ENCODE measurements around the gene TBC1D1. TPM values are rescaled to one million over a fixed set of nuclear protein-coding genes. Genes with fewer than 3 reads are reported as not detected.

Gene TBC1D1
- total and polyA plus RNA-seq, 2 of the 8 experiments (the other 6 are each of a cell fraction or from before 2014, with no cell fraction given) = 96.9 to 162 TPM

DNA sequence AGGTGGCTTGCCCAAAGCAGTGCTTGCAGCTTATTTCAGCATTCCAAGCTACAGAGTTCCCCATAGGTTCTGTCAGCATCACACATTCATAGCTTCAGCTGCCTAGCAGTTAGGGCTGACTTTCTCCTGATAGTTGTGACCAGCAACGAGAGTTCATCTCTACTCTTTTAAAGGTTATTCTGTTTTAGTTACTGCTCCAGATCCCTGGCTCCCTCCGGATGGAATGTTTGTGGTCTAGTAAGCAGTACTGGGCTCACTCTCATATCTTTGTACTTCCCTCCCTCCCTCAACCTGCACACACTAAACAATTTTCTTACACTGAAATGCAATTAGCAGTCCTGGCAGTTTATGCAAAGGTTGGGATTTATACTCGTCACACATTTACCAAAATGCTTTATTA is 113.2 kb downstream of the TBC1D1 start:
- WGBS, 2 experiments (ENCODE audit: extremely low coverage in 1 of 2, insufficient coverage in 1 of 2, insufficient read length in 1 of 2, insufficient replicate concordance in 2 of 2, low coverage in 1 of 2, low lambda C conversion rate in 2 of 2, missing lambda C conversion rate in 1 of 2) = 88% methylated on average over 3 of the region's 3 CpGs; no CpG with 5 or more reads in 1 of the 2 experiments
- H3K79me1 ChIP-seq (ENCODE audit: low read depth, low read length) = peaks cover 9% of the 10 kb centered on the region; the same call in 1 of the 2 replicates
- H2BK15ac ChIP-seq (ENCODE audit: low read length) = no peak overlapping the region
- no peak overlapping the region for H3K4me3 ChIP-seq (ENCODE audit: extremely low read depth in 1 of 4, insufficient read depth in 2 of 4, low read depth in 3 of 4, low read length in 4 of 4)
- no peaks in the 10 kb centered on the region for H3K27me3 ChIP-seq (replicated peaks in 1 of 4; ENCODE audit: control insufficient read depth in 3 of 4, extremely low read depth in 1 of 4, insufficient read depth in 3 of 4, low read length in 3 of 4)
- H3K9me3 ChIP-seq (ENCODE audit: insufficient read depth in 2 of 2, low read depth in 1 of 2, low read length in 1 of 2) = no peaks in the 10 kb centered on the region
- no peak overlapping the region for H2AFZ ChIP-seq (ENCODE audit: low read length)
- DNase-seq (ENCODE audit: low read depth in 1 of 2, low spot score in 2 of 2) (no peak), FAIRE-seq (no peak)
- H3K9ac ChIP-seq (replicated peaks in 1 of 4; ENCODE audit: extremely low read depth in 1 of 4, low read depth in 3 of 4, low read length in 3 of 4) = no peak overlapping the region
- H3K79me2 ChIP-seq (ENCODE audit: control insufficient read depth in 1 of 2, insufficient read depth in 2 of 2, low read length in 2 of 2) = peaks cover 3 to 67% of the 10 kb centered on the region in 2 experiments
- no peak overlapping the region for H3K4me2 ChIP-seq (ENCODE audit: insufficient read depth in 1 of 2, low read depth in 2 of 2, low read length in 2 of 2)
- peaks cover 9 to 31% (median 20%) of the 10 kb centered on the region in 4 experiments; a peak in 6 of 7 replicates for H3K4me1 ChIP-seq (replicated peaks in 1 of 4; ENCODE audit: control insufficient read depth in 3 of 4, insufficient read depth in 4 of 4, low read length in 3 of 4)
- no peak overlapping the region for H4K91ac ChIP-seq (replicated peaks; ENCODE audit: insufficient read length, low read length)
- H3K18ac ChIP-seq (ENCODE audit: extremely low read depth, low read length) = no peak overlapping the region
- CTCF ChIA-PET (ENCODE audit: partially characterized antibody) = interaction anchor here (0.6 to 0.8 kb wide), 2 partner anchors 9 to 275 kb away, joined by 3 to 4 read pairs; no protein-coding TSS in a partner anchor
- no peaks in the 10 kb centered on the region for H3K23me2 ChIP-seq (ENCODE audit: low read depth, low read length)
- H3K14ac ChIP-seq (ENCODE audit: insufficient read length) = no peak overlapping the region
- no peaks in the 10 kb centered on the region for H3K36me3 ChIP-seq (ENCODE audit: control insufficient read depth in 2 of 4, insufficient read depth in 4 of 4, low read length in 3 of 4)
- no peak overlapping the region for H3K27ac ChIP-seq (ENCODE audit: low read depth, low read length)
- H3K56ac ChIP-seq (replicated peaks; ENCODE audit: insufficient read length, low read depth, low read length) = no peak overlapping the region
- 0 out of 2 replicates have a peak overlapping the region, but pooled peaks have one; percentile 45 for H2AK5ac ChIP-seq (ENCODE audit: low read depth, low read length)
- no peak overlapping the region for H3K4ac ChIP-seq (replicated peaks; ENCODE audit: insufficient read length, low read depth, low read length)
- peak overlapping the region; percentile 40; the same call in 1 of the 2 replicates for H2BK12ac ChIP-seq (ENCODE audit: low read depth, low read length)
- H3K23ac ChIP-seq (ENCODE audit: insufficient read length) = no peak overlapping the region
- H2BK20ac ChIP-seq (ENCODE audit: low read length) = no peak overlapping the region
- no peak overlapping the region for H4K8ac ChIP-seq (ENCODE audit: extremely low read depth, insufficient read depth, low read length)
- H2BK5ac ChIP-seq (ENCODE audit: low read depth, low read length) = no peak overlapping the region
- POLR2A ChIA-PET (ENCODE audit: partially characterized antibody) = interaction anchor here (3.8 kb wide), 1 partner anchor 27 kb away, joined by 15 read pairs; no protein-coding TSS in a partner anchor
- H4K5ac ChIP-seq (ENCODE audit: insufficient read length, low read depth, low read length) = no peak overlapping the region
- no peaks in the 10 kb centered on the region for H4K20me1 ChIP-seq (replicated peaks in 1 of 2; ENCODE audit: control insufficient read depth in 1 of 2, insufficient read depth in 2 of 2, low read length in 2 of 2)
- no peak overlapping the region for H2BK120ac ChIP-seq (replicated peaks; ENCODE audit: low read depth, low read length)
- no peak for TF ChIP-seq HDAC2 (IDR thresholded peaks at IDR 0.05; ENCODE audit: borderline replicate concordance in 1 of 2, low read depth in 2 of 2, low read length in 2 of 2)
- TF ChIP-seq SIX5 (IDR thresholded peaks at IDR 0.05; ENCODE audit: low read depth, low read length) = no peak
- no peak for TF ChIP-seq KDM5A (IDR thresholded peaks at IDR 0.05; ENCODE audit: low read length)
- TF ChIP-seq EP300 (IDR thresholded peaks at IDR 0.05; ENCODE audit: borderline replicate concordance in 1 of 2, low read depth in 2 of 2, low read length in 2 of 2) = no peak
- no peak for TF ChIP-seq CBX5 (IDR thresholded peaks at IDR 0.05; ENCODE audit: low read depth, low read length)
- TF ChIP-seq EZH2 (IDR thresholded peaks at IDR 0.05; ENCODE audit: low read depth, low read length, severe bottlenecking) = no peak
- no peak for TF ChIP-seq POLR2AphosphoS5 (IDR thresholded peaks at IDR 0.05; ENCODE audit: low read depth, low read length)
- no peak for TF ChIP-seq E2F6 (IDR thresholded peaks at IDR 0.05)
- no peak for TF ChIP-seq JUN (IDR thresholded peaks at IDR 0.05; ENCODE audit: low read depth, low read length)
- no peak for TF ChIP-seq KDM4A (IDR thresholded peaks at IDR 0.05; ENCODE audit: low read depth, low read length, severe bottlenecking)
- TF ChIP-seq SRF (IDR thresholded peaks at IDR 0.05; ENCODE audit: low read depth, low read length) = no peak
- TF ChIP-seq CREB1 (IDR thresholded peaks at IDR 0.05) = no peak
- no peak for TF ChIP-seq SAP30 (IDR thresholded peaks at IDR 0.05; ENCODE audit: insufficient read depth, insufficient replicate concordance, low read length)
